GM19324 (cell line): ENCODE measurements around the gene NR2E1.

Experiments used
- ATAC-seq: cut with Tn5 transposase; IDR thresholded peaks from one replicate; pipeline ENCODE4 v1.9.1; 2021; ENCODE audit warnings: mild to moderate bottlenecking, moderate library complexity; ENCODE audit not compliant: unreplicated experiment, low FRiP score

The NR2E1 gene

DNA sequence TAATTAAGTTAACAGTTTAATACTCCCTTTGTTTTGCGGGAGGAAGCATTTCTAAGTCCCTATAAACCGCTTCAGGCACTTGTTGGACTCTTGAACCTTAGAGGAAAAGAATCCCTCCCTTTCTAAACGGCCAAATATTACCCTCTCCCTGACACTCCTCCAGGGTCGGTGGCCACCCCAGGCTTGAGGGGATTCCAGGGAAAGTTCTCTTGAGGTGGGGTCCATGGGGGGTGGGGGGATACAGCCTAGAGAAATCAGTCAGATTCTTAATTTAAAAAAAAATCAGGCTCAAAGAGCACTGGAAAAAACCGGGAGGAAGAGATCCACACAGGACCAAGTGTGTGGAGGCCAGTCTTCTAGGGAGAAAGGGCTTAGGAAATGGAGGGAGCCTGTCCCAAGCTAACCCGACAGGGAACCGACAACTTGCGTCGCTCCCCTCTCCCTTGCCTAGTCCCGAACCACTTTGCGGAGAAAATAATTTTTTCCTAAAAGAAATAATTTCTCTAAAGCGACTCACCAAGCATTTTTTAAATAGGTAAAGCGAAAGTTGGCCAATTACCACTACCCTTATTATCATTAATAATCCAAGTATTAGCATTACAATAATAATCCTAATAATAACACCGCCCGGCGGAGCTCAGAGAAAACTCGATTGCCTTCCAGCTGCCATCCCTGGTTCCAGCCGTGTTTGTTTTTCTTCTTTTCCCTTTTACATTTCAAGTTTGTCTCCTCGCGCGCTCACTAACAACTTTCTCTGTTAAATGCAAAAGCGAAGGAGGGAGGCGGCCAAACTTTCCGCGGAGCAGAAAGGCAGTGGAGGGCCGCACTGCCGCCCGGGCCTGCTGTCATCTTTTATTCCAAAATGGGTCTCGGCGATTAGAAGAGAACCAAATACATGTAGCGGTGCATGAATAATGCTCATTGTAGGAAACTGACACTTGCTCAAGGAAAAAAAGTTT, 4.8 kb downstream of the NR2E1 start:
- ATAC-seq, result no peak

DNA sequence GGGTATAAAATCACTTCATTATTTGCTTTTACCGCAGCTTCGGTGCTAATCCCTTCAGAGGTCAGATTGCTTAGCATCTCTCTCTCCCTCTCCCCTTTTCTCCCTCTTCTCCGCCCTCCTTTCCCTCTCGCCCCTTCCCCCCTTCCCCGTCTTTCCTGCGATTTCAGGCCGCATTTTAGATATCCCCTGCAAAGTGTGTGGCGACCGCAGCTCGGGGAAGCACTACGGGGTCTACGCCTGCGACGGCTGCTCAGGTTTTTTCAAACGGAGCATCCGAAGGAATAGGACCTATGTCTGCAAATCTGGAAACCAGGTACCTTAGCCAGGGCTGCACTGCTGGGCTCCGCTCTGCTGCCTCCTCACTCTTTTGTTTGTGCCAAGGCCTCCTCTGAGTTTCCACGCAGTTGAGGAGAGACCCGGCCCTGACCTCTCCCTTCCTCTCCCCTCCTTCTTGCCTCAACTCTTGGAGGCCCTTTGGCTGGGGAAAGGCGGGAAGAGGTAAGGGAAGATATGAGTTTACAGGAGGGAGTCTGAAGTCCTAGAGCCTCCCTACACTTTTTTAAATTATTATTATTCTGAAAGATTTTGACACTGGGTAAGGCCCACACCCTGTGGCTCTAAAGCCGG, 5.6 kb downstream of the NR2E1 start:
- ATAC-seq, result no peak

DNA sequence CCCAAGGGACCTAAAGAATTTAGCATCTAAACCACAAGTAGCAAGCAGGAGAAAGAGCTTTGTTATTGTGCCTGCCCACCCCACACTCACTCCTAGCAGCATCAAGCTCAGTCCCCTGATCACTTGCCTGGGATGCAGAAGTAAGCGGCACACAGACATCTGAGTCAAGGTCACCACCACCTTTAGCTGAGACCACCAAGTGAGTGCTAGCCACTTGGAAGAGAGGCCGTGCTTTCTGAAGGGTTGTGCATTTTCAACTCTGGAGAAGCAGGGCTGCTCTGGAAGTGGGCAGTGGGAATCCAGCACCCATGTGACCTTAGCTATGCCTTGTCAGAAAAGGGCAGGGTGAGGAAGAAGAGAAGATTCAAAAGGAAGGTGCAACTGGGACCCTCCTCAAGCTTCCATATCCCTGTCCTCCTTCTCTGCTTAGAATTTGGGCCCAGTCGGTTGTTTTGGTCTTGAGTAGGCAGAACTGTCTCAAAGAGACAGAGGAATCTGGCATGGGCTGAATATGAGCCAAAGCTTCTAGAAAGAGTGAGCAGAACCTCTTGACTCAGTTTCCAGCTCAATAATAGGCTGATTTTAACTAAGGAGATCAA, 6.2 kb downstream of the NR2E1 start:
- no peak for ATAC-seq

DNA sequence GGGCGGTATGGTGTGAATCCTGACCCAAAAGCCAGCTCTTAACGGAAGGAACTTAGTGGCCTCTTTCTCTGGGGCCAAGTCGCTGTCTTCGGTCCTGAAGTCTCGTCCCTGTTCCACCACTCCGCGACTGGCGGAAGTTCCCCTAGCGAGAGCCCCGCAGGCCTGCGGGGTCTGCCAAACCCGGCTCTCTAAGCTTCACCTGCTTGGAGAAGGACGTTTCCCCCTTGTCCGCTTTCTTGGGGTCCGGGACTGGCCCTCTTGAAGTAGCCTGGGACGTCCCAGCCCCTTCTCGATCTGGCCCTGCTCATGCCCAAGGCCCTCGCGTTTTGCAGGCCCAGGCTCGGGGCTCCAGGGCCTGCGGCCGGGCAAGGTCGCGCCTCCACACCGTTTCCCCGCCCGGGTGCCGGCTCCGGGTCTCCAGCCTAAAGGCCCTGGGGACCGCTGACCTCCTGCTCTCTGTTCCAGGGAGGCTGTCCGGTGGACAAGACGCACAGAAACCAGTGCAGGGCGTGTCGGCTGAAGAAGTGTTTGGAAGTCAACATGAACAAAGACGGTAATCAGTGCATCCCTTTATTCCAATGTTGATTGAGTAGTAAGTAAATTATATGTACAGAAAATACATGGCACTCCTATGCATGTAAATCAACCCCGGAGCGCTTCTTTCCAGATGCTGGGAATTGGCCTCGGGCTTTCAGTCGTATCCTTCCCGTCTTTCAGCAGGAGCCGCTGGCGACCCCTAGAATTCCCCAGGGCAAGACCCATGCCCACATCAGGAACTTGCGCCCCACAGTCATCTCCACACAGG, 8.8 kb downstream of the NR2E1 start:
- no peak for ATAC-seq

DNA sequence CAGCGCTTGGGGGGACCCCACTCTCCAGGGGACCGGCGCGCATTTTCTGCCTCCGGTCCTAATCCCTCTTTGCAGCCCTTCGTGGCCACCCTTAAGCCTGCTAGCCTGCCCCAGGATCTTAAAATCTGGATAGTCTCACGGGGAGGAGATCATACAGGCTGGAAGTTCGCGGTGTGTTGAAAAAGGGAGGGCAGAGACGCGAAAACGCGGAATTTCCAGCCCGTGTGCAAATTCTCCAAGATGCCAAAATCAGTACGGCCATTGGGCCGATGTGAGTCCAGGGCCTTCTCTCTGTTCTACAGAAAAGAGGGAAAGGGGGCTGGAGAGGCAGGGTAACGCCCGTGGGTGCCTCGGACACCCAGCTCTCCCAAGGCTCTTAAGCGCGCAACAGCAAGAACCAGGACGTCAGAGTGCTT, 9.4 kb downstream of the NR2E1 start:
- no peak for ATAC-seq

DNA sequence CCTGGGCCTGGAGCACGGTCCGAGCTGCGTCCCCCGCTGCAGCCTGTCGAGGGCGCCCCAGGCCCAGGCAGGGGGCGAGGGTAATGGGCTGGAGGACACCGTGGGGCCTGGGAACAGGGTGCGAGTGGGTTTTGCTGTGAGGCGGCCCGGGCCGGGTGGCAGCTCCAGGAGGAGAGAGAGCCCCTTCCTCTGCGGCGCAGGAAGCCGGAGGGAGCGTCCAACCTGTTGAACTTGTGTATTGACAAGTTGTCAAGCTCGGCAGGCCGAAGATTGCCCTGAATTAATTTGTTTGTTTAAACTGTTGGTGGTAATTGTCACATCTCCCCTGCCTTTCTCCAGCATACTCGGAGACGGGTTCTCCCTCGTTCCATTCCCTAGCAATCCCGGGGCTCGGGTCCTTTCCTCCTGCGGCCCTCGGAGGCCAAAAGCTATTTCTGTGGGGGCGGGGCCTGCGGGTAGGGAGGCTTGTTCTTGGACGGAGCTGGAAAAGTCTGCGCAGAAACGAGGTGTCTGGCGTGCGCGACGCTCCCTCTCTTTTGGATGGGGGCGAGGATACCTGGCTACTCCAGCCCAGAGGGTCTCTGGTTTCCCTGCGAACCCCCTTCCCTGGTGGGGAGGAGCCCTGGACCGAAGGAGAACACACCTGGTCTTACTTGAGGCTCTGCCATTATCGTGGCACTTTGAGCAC, 9.9 kb downstream of the NR2E1 start:
- no peak for ATAC-seq

DNA sequence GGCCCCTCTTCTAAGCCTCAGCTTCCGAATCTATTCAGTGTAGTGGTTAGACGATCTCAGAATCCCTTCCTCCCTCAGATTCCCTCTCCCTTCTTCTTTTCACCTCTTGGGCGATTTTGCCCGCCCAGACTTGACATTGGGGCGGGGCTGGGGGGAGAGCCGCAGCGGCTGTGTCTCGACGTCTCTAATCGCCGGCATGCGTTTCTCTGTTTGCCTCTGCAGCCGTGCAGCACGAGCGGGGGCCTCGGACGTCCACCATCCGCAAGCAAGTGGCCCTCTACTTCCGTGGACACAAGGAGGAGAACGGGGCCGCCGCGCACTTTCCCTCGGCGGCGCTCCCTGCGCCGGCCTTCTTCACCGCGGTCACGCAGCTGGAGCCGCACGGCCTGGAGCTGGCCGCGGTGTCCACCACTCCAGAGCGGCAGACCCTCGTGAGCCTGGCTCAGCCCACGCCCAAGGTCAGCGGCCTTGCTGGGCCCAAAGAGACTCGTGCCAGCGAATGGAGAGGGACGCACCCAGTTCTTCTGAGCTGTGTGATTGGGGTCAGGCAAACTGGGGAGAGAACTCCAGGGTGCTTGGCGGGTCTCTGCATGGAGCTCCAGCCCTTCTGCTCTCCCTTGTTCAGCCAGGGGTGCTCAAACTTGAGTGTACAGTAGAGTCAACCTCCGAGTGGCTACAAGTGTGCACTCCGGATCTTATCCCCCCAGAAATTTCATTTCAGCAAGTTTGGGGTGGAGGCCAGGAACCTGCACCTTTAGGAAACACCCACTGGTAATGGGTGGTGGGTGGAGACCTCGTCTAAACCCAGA, 10.7 kb downstream of the NR2E1 start:
- no peak for ATAC-seq

DNA sequence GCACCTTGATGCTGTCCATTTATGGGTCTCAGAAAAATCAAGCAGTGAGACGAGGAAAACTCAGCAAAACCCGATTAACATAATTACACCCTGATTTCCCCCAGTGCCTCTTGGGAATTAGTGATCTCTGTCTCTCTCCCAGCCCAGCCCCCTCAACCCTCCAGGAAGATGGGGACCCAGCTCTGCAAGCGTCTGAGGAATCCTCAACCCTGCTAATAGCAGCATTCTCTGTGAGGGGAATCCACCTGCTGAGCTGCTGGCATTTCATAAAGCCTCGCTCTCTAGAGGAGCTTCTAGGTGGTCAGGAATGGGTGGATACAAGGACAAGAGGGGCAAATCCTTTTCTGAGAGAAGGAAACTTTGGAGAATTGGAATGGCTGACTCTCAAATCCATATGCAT, 13.9 kb downstream of the NR2E1 start:
- no peak for ATAC-seq

DNA sequence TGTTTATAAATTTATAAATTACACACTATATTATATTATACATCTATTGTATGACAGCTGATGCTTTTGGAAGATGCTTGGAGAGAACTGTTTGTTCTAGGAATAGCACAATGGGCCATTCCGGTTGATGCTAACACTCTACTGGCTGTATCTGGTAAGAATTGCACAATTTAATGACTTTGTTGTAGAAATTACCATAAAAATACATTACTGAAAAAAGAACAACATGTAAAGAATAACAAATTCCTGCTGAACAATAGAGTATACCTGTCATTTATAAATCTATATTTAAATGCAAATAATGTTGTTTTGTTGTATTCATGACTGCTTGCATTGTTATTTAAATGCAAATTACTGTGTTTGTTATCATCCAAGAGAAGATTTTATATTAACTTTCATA, 14.4 kb downstream of the NR2E1 start:
- ATAC-seq, result no peak

DNA sequence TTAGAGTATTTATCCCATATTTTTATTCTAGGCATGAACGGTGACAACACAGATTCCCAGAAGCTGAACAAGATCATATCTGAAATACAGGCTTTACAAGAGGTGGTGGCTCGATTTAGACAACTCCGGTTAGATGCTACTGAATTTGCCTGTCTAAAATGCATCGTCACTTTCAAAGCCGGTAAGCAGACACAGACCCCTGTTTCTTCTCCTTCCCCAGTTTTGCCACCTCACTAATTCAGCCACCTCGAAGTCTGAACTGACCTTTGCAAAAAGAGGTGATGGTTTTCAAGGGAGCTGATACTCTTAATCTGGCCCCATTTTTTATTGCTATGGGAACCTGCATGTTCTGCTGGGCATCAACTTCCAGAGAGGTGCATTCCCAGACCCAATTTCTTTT, 15.0 kb downstream of the NR2E1 start:
- no peak for ATAC-seq

DNA sequence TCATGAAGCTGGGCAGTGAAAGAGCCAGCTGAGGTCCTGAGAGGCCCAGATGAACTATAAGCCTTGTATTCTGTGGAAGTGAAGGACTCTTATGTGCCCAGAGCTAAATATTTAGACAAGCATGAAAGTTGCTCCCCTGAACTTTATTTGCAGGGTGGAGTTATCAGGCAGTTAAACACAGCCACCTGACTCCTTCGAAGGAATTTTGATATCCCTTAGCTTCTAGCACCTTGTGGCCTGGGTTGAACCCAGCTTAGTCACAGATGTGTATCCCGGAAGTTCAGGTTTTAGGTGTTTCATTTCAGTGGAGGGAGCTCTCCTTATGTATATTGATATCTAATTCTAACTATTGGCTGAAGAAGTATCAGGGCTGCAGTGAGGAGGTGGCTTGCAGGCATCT, 20.4 kb downstream of the NR2E1 start:
- ATAC-seq, result no peak

DNA sequence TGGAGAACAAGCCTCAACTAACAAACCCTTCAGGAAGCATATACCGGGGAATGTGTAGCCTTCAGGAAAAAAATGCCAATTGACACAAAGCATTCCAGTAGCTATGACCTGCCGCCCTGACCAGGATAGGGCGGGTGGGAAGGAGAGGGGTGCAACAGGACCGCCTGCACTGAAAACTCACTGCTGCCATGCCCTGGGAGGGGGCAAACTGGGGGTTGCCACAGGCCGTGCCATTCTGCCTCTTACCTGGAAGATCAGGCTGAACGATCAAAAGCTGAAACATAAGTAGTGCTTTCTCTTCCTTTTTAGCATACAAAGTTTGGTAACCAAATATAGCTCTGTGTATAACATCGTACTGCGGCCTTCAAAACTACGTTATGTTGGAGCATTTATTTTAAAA, 21.7 kb downstream of the NR2E1 start:
- no peak for ATAC-seq

DNA sequence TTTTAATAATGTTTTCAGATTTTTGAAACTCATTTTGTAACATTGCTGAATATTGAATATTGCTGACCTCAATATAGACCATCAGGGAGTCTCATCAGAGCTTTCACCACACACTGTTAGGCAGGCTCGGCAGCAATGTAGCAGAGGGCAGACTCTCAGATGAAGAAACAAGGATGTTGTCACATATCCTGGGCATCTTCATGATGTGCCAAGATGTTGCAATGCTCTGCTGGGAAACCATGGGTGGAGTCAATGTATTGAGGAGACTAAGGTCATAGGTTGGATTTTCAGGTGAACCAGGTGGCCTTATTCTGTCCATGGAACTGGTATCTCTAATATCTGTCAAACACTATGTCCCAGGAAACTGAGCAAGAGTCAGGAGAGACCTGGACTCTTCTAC, 27.3 kb downstream of the NR2E1 start:
- ATAC-seq, result no peak

DNA sequence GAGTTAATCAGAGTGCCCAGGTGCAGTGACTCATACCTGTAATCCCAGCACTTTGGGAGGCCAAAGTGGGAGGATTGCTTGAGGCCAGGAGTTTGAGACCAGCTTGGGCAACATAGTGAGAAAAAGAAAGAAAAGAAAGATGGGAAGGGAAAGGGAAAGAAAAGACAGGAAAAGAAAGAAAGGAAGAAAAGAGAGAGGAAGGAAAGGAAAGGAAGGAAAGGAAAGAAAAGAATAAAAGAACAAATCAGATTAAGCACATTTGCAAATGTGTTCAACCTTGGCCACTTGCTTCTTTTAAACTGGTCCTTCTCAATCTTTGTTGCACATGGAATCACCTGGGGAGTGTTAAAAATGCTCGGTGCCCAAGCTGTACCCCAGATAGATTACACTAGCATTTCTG, 28.0 kb downstream of the NR2E1 start:
- ATAC-seq, result no peak

DNA sequence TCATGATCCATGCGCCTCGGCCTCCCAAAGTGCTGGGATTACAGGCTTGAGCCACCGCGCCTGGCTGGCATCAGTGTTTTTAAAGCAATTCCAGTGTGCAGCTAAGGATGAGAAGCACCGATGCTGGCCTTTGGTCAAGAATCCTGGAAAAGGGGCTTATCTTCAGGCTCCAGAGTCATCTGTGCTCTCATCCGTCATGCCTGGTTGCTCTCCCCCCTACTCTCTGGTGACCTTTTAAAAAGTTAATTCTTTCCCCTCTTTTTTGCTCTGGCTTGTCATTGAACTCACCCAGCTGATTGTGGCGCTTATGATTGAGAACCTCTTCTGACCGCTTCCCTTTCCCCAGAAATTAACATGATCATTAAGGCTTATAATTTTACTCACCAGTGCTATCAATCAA, 28.7 kb downstream of the NR2E1 start:
- ATAC-seq, result no peak

DNA sequence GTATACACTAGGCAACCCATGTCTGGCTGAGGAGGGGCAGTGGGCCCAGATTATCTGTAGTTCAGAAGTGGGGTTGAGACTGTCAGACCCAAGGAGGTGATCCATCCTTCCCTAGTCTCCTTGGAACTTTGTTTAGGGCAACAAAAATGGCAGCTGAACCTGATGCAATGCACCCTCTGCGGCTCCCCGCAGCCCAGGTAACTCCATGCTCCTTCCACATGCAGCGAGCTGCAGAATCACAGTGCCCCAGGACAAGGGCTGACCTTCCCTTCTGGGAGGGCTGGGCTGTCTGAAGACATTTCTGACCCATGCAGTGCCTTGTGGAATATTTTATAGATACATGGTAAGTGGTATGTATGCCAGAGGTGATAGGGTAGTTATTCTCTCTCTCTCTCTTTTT, 29.4 kb downstream of the NR2E1 start:
- ATAC-seq, result no peak

DNA sequence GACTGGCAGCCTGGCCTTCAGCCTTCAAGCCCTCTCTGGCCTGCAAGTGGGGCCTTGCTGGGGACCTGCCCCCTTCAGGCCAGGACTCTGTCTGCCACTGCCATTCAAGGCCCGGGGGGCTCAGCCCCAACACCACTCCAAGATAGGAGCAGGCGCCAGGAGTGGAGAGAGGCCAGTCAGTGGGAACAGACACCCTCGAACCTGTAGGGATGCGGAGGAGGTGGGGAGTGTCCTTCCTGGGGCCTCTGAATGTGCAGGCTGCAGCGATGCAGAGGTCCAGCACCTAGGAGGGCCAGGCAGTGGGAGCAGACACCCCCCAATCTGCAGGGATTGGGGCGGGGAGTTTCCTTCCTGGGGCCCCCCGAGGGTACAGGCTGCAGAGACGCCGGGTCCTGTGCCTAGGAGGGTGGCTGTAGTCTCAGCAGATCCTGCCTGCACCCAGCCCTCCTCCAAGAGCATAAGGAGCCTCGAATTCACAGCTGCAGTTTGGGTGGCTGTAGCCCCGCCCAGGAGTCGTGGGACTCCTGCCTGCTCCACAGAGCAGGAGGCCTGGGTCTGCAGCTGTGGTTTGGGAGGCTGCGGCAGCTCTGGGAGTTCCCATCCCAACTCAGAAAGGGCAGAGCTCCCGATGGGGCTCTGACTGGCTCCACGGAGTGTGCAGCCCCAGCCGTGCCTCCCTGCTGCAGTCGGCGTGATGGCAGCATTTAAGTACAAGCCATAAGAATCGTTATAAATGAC, 33.1 kb downstream of the NR2E1 start:
- ATAC-seq, result no peak

DNA sequence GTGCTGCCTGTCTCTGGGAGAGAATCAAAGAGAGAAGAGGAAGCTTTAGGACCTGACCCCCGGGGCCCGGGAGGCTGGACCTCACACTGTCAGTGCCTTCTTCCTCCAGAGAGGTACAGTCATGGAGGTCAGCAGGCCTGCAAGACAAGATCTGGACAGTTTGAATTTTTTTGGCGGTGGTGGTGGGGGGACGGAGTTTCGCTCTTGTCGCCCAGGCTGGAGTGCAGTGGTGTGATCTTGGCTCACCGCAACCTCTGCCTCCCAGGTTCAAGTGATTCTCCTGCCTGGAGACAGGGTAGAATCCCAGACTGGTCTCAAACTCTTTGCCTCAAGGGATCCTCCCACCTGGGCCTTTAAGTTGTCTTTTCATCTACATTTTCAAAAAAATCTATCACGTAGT, 34.4 kb downstream of the NR2E1 start:
- no peak for ATAC-seq

DNA sequence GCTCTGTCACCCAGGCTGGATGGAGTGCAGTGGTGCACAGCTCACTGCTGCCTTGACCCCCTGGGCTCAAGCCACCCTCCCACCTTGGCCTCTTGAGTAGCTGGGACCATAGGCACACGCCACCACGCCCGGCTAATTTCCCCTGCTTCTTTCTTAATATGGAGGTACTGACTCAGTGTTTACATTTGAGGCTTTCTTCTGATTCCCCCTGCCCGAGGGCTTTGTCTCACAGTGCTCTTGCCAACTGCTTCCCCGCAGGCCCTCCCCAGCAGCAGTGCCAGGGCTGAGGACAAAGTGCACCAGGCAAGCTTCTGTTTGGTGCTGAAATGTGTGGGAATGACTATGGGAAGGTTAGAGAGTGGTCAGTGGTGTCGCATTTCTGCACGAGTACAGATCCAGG, 34.8 kb downstream of the NR2E1 start:
- no peak for ATAC-seq
